ENCODE data around the gene KMT5B. TPM values are rescaled to one million over a fixed set of nuclear protein-coding genes. Genes with fewer than 3 reads are reported as not detected.

Gene KMT5B
- polyA plus RNA-seq, 2 of the 4 experiments (the other 2 are of a cell fraction), result 15.2 to 27.1 TPM

- TF ChIP-seq REST (IDR thresholded peaks at IDR 0.05), result no peak
- no peak for TF ChIP-seq BHLHE40 (IDR thresholded peaks at IDR 0.05; ENCODE audit: low read depth, low read length)
- TF ChIP-seq EHF (CRISPR knock-in tag; IDR thresholded peaks at IDR 0.05), result no peak
Measured at GRCh38 chr11:68258363-68258765, 45.3 kb upstream of the KMT5B start (continued).

GRCh38 chr11:68257477-68258362 lies 44.6 kb upstream of the KMT5B start:
- peak overlapping the region; percentile 54 to 64; a peak in 5 of 6 replicates for H3K27ac ChIP-seq
- no peak for FAIRE-seq
- peak; percentile 84 to 92 for DNase-seq (ENCODE audit: low read depth in 1 of 2, low spot score in 1 of 2)
- ChIA-PET POLR2A (interaction anchor here (1.0 to 1.5 kb wide), 2 partner anchors 14 to 123 kb away, joined by 3 to 4 read pairs; partner anchors contain the start of gene C11orf24), CTCF (interaction anchor here (0.6 to 7.0 kb wide), 62 partner anchors 8 to 533 kb away, joined by 3 to 131 read pairs (median 5); partner anchors contain the start of genes C11orf24 and PPP6R3)
- no peak overlapping the region for H3K4me3 ChIP-seq
- peaks cover 15% of the 10 kb centered on the region for H3K4me1 ChIP-seq
- TF ChIP-seq CTCF (IDR thresholded peaks at IDR 0.05), result peak; percentile 88
- no peak for TF ChIP-seq TFCP2L1 (CRISPR knock-in tag; IDR thresholded peaks at IDR 0.05)
- peak; percentile 93 to 95 for TF ChIP-seq RAD21 (conservative IDR thresholded peaks at IDR 0.05 in 1 of 2, IDR thresholded peaks at IDR 0.05 in 1 of 2)
- no peak for TF ChIP-seq HDAC2 (IDR thresholded peaks at IDR 0.05)
- TF ChIP-seq E2F6 (IDR thresholded peaks at IDR 0.05; ENCODE audit: borderline replicate concordance, low read depth), result peak; percentile 92
- no peak for TF ChIP-seq TP53 (CRISPR knock-in tag; IDR thresholded peaks at IDR 0.05)
- TF ChIP-seq, protein P1, sequence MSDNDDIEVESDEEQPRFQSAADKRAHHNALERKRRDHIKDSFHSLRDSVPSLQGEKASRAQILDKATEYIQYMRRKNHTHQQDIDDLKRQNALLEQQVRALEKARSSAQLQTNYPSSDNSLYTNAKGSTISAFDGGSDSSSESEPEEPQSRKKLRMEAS (IDR thresholded peaks at IDR 0.05), result peak; percentile 96
- TF ChIP-seq CBX8 (IDR thresholded peaks at IDR 0.05), result no peak
- TF ChIP-seq MAZ (IDR thresholded peaks at IDR 0.05; ENCODE audit: borderline replicate concordance, low read depth, low read length), result no peak
- TF ChIP-seq, protein P2, sequence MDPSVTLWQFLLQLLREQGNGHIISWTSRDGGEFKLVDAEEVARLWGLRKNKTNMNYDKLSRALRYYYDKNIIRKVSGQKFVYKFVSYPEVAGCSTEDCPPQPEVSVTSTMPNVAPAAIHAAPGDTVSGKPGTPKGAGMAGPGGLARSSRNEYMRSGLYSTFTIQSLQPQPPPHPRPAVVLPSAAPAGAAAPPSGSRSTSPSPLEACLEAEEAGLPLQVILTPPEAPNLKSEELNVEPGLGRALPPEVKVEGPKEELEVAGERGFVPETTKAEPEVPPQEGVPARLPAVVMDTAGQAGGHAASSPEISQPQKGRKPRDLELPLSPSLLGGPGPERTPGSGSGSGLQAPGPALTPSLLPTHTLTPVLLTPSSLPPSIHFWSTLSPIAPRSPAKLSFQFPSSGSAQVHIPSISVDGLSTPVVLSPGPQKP (IDR thresholded peaks at IDR 0.05; ENCODE audit: low read depth, low read length), result no peak
- TF ChIP-seq CHD4 (IDR thresholded peaks at IDR 0.05; ENCODE audit: borderline replicate concordance), result no peak
- TF ChIP-seq FOSL2 (IDR thresholded peaks at IDR 0.05), result no peak
- no peak for TF ChIP-seq FOSL2 (CRISPR knock-in tag; IDR thresholded peaks at IDR 0.05)
- no peak for TF ChIP-seq EHMT2 (IDR thresholded peaks at IDR 0.05; ENCODE audit: low read depth)
- peak; percentile 96 for TF ChIP-seq SMC3 (IDR thresholded peaks at IDR 0.05)
- H3K4me2 ChIP-seq, result peak overlapping the region; percentile 51
- ATAC-seq, result peak; percentile 77 to 90
- WGBS (ENCODE audit: missing lambda C conversion rate), result 34% methylated on average over 19 of the region's 22 CpGs
- no peaks in the 10 kb centered on the region for H3K9me3 ChIP-seq
